HG03045 (cell line): Measurements from ENCODE around the gene RAP1GAP2.
"Not testable (repeated sequence)": the region's sequence is repeated elsewhere in the genome, so short reads cannot be mapped to it uniquely, and the experiment has no call there.

Experiments
- ATAC-seq: cut with Tn5 transposase; IDR thresholded peaks from one replicate; pipeline ENCODE4 v1.9.1; 2021; ENCODE audit warnings: mild to moderate bottlenecking, moderate library complexity; ENCODE audit not compliant: unreplicated experiment

Gene RAP1GAP2

DNA sequence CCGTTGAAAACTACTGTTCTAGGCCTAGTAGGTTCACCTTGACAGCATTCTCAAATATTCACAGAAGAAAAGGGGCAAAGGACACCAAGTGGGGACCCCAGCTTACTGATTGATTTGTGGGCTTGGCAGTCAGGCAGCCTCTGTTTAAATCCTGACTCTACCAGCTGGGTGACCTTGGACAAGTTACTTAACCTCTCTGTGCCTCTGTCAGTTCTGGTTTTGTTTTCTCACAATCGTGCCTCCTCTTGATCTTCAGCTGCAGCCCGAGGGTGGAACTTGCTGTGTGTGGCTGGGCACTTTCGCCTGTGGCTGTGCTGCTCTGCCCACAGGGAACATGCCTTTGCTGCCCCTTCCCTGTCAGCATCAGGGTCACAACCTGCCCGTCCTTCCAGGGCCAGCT lies 17.8 kb downstream of the RAP1GAP2 start:
- ATAC-seq, result no peak

DNA sequence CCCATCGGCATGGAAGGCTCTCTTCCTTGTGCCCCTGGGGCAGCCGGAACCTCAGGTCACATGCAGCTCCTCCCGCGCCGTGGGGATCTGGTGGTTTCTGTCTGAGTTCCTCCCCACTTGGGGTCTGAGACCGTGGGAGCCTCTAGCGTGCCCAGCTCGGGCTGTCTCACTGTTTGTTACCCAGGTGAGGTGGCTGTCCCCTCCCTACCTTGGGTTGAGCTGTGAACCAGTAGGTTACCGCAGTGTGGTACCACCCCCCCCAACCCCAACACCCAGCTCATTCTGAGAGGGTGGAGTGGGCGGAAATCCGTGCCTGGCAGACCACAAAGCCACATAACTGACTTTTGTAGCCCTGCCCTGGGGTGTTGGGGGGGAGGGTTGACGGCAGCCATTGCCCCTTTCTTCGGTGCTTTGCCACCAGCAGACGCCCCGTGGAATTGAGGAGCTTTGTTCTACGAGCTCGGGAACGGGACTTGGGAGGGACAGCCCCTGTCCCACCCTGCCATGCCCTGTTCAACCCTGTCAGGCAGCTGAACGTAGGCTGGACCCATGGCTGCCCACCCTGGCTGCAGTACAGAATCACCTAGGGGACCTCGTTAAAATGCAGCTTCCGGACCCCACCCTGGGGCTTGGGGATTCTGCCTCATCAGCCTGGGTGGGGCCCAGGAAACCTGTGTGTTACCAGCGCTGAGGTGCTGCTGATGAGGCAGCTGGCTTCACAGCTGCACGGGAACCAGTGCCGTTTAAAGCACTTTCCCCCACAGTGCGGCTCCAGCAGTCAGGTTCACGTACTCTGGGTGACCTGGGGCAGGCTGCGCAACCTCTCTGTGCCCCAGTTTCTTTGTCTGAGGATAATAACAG lies 18.5 kb downstream of the RAP1GAP2 start:
- peak; percentile 64 for ATAC-seq

DNA sequence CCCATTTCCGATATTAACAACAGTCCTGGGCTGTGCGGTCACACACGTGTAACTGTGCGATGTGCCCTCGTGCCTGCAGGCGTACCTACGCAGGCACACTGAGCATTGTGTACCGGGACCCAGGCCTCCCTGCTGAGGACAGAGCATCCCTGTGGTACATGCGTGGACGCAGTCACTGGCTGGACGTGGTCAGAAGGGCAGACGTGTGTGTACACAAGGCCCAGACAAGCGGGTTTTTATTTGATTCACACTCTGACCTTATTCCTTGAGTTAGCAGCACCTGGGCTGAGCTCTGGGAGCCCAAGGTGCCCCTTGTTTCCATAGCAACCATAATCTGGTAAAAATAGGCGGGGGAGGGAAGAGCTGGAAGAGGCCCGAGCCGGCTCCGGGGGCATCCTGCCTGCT lies 19.5 kb downstream of the RAP1GAP2 start:
- ATAC-seq, result no peak

GRCh38 chr17:2816688-2817087 lies 20.4 kb downstream of the RAP1GAP2 start:
- no peak for ATAC-seq

DNA sequence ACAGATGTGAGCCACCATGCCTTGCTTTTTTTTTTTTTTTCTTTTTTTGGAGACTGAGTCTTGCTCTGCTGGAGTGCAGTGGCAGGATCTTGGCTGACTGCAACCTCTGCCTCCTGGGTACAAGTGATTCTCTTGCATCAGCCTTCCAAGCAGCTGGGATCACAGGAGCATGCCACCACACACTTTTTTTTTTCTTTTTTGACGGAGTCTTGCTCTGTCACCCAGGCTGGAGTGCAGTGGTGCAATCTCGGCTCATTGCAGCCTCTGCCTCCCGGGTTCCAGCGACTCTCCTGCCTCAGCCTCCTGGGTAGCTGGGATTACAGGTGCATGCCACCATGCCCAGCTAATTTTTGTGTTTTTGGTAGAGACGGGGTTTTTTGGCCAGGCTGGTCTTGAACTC lies 23.1 kb downstream of the RAP1GAP2 start:
- not testable (repeated sequence) for ATAC-seq

- ATAC-seq, result no peak
These were observed 23.8 kb downstream of the RAP1GAP2 start for GRCh38 chr17:2819921-2820501.

GRCh38 chr17:2821868-2822267 lies 25.6 kb downstream of the RAP1GAP2 start:
- ATAC-seq, result no peak

DNA sequence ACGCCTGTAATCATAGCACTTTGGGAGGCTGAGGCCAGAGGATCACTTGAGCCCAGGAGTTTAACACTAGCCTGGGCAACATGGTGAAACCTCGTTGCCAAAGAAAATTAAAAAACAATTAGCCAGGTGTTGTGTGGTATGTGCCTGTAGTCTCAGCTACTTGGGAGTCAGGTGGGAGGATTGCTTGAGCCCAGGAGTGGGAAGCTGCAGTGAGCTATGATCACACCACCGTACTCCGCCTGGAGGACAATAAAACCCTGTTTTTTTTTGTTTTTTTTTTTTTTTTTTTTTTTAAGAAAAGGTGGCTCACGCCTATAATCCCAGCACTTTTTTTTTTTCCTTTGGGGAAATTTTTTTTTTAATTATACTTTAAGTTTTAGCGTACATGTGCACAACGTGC lies 26.1 kb downstream of the RAP1GAP2 start:
- no peak for ATAC-seq

GRCh38 chr17:2825253-2825970 lies 29.2 kb downstream of the RAP1GAP2 start:
- no peak for ATAC-seq

GRCh38 chr17:2828397-2829038 lies 32.3 kb downstream of the RAP1GAP2 start:
- no peak for ATAC-seq

- ATAC-seq, result no peak
These were observed 34.4 kb downstream of the RAP1GAP2 start for GRCh38 chr17:2830678-2831077.

DNA sequence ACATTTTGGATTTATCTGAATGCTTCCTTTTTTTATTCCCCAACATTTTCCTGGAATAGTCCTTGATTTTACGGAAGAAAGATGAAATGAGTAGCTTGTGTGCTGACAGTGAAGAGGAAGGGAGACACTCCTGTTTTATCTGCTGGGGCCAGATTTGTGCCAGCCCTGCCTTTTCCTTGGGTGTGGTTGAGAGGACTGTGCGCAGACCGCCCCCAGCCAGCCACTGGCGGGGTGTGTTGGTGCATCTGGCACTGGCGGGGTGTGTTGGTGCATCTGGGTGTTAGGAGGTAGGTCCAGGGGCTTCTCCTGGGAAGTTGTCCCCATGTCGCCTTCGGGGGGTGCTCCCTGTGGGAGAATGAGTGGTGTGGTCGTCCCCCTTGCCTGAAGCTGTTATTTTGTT lies 39.5 kb downstream of the RAP1GAP2 start:
- ATAC-seq, result no peak

DNA sequence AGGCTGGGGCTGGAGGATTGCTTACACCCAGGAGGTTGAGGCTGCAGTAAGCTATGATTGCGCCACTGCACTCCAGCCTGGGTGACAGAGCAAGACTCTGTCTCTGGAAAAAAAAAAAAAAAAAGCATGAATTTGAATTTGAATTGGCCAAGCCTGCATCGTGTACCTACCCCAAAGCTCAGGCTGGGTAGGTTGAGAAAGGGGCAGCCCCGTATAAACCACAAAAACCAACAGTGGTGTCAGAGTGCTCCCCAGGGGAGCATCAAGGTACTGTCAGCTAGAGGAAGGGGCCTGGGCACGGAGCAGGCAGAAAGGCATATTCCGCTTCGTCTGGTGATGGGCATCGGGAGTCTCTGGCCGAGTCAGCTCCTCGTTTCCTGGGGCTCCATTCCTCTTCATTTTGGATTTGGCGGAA lies 40.9 kb downstream of the RAP1GAP2 start:
- peak; percentile 65 for ATAC-seq

GRCh38 chr17:2841606-2842005 lies 45.4 kb downstream of the RAP1GAP2 start:
- no peak for ATAC-seq

- ATAC-seq, result no peak
These were observed 46.2 kb downstream of the RAP1GAP2 start for GRCh38 chr17:2842464-2842863.

DNA sequence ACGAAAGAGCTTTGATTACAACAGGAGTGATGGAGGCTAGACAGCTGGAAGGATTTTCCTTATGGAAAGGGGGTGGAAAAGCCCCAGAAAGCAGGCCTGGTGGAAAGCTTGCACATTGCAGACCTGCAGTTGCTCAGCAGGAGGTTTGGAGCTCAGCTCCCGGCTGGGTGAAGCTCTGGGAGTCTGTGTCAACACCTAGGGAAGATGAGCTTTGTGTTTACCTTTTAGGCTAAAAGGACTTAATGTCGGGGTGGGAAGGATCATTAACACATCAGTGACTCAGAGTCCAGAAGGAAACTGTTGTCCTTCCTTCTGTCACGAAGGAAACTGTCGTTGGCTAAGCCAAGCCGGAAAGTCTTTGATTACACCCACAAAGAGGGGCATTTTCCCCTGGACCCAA lies 48.2 kb downstream of the RAP1GAP2 start:
- no peak for ATAC-seq

DNA sequence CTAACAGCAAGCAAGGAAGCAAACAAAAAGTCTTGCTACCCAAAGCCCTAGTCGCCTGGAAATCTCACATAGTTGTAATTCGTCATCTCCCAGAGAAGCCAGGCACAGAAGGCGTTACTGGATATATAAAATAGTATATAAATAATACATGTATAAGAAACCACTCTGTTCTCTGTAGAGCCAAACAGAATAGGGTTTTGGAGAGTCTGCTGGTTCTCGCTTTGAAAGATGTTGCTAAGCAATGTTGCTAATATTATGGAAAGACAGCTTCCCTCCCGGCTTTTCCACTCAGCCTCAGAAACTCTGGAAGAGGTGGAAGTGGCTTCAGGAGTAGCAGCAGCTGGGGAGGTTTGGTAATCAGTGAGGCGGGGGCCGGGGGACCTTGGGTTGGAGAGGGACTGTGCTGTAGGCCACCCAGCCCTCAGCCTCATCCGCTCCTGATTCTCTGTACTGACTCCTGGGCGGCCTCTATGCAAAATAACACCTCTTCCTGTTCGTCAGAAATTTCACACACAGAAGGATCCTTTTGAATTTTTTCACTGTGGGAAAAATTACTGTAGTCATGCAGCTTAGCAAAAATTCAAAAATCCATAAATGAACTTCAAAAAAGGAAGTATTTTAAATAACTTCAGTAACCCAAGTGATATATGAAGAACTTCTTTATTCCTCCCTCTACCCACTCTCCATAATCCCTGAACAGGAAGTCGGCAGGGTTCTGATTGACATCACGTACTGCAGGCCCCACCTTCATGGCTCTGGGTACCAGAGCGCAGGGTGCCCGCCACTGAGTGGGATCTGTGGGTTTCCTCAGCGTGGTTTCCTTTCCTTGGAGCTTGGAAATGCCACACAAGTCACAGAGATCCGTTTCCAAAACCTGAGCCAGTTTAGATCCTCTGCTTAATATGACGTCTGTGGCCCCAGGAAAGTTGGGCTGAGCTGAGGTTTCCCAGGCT lies 51.4 kb downstream of the RAP1GAP2 start:
- no peak for ATAC-seq

GRCh38 chr17:2849327-2849670 lies 53.1 kb downstream of the RAP1GAP2 start:
- no peak for ATAC-seq

DNA sequence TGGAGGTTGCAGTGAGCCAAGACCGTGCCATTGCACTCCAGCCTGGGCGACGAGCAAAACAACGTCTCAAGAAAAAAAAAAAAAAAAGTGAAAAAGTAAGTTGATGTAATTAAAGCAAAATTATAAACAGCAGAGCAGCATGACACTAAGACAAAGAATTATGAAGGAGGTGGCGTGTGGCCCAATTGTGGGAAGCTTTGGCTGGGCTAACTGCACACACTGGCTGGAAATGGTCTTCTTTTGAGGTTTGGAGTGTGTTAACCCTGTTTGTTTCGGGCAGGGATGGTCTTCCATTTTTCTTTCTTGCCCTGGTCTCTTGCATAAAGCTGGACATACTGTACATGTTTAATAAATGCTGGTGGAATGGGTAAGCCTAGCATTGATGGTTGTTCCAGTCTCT lies 54.8 kb downstream of the RAP1GAP2 start:
- no peak for ATAC-seq

GRCh38 chr17:2851615-2852014 lies 55.4 kb downstream of the RAP1GAP2 start:
- no peak for ATAC-seq
